SIG-M5 treated with dmso at 0.1 percent for 504 hours (cell line): ENCODE data around the gene PECR.
A peak's percentile ranks its signal among the peaks of the same experiment; 100 is the strongest.

Experiments
- DNase-seq: peaks from one replicate; lab custom pipeline; 2025; ENCODE audit not compliant: unreplicated experiment; lab: John Stamatoyannopoulos, UW

The PECR gene

DNA sequence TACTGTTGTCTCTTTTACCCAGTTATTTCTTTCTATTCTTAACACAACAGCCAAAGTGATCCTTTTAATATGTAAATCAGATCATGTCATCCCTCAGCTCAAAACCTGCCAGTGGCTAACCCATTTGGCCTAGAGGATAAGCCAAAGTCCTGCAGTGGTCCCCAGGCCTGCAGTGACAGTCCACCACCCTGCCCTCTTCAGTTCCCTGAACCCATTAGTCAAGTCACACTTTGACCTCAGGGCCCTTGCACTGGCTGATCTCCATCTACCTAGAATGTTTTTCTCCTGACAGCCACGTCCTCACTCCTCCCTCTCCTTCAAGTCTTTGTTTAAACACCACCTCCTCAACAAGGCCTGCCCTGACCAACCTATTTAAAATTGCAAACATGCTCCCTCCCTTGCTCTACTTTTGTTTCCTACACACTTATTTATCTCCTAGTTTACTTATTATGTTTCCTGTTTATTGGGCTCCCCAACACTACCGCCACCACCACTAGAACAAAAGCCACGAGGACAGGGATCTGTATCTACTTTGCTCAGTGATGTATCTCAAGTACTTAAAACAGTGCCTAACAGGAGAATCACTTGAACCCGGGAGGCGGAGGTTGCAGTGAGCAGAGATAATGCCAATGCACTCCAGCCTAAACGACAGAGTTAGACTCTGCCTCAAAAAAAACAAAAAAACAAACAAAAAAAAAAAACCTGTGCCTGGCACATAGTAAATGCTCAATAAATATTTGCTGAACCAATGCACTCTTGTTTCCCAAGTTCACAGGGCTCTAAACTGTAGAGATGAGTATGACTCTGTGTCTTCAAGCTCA lies 77.5 kb downstream of the PECR start:
- no peak for DNase-seq

DNA sequence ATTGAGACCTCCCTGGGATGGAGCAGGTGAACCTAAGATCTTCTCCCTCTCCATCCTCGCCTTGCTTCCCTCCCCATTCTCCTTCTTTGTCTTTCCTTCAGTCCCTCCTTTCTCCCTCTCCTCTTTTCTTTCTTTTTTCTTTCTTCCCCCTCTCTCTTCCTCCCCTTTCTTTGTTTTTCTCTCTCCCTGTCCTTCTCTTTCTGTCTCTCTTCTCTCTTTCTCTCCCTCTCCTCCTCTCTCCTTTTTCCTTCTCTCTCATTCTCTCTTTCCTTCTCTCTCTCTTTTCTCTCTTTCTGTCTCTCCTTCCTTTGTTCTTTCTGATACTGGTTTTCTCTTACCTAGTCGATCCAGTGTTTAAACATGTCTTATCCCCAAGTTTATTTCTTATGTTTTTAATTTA lies 78.9 kb downstream of the PECR start:
- DNase-seq, result no peak

DNA sequence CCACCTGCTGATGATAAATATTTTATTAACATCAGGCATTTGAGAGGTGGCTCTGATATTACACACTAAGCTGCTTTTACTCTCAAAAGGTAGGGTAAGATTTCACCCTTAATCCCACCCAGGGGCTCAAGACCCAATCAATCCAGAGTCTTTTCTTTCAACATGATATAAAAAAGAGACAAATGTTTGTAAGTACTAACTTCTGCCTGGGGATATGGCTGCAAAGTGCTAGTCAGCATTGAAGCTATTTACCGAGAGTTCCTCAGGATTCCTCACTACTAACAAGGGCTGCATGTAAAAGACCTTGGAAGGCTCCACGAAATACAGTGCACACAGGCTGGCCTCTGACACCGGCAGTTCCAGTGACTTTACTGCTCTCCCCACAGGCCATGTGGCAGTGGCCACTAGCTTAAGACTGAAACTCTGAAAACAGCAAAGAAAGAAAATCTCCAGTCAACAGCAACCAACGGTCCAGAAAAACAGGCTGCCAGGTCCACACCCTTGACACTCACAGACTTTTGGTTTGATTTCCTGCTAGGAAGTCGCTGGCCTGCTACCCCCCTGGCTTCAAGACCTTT lies 79.4 kb downstream of the PECR start:
- DNase-seq, result no peak

DNA sequence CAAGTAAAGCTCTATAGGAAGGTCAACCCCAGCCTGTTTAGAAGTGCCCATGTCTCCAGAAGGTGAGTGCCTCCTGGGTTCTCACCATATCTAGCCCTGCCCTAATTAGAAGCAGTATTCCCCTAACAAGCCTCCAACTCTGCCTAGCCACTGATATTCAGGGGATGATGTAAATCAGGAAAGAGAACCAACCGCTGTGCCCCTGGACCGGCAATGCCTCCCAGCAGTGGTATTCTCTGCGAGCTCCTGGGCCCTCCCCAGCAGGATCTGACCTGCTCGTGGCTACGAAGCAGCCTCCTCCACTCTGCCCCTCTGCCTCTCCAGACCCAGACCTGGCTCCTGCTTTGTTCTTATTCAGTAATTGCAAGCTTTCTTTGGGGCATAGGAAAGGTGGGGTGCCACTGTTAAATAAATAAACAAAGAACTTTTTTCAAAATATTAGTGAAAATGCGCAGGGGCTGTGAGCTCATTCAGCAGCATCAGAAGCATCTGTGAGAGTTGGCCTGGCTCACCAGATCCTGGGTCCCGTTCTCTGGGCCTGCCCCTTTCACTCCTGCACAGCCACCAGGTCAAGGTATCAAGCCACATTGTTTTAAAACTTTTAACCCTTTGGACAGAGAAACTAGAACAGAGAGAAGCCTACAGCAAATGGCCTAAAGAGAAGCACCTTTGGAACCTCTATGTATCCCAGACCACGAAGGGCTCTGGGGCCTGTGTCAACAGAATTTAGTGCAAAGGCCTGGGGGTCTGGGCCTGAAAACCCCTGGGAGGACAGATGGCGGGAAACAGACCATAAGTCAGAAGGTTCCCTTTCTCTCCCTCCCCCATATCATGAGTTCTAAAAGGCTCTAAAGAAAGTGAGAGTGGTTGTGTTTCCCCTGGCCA lies 80.2 kb downstream of the PECR start:
- no peak for DNase-seq

DNA sequence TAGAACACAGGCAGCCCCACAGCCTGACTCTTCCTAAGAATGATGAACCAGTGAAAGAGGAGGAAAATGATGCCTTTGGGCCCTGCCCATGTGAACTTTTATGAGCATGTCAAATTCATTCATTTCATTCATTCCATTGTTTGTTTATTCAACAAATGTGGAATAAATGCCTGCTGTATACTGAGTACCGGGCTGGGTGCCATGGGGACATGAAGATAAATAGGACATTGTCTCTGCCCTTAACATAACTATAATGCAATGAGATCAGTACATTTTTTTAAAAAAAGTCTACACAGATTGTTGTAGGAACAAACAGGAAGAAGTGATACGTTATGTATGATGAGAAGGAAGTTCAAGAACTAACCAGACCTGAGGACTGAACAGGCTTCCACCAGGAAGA lies 83.0 kb downstream of the PECR start:
- DNase-seq, result no peak

DNA sequence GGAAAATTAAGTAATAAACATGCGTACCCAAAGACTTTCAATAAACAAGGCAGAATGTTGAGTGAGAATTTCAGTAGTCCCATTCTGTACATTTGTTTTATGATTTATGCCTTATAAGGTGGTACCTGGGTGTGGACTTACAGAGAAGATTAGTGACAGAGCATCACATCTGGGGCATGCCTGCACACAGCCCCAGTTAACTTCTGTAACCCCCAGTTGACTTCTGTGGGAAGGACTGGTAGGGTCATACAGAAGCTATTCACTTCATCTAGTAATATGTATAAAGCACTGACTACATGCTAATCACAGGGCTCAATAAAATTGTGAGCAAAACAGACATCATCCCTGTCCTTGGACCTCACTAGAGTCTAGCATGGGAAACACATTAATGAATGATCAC lies 84.4 kb downstream of the PECR start:
- no peak for DNase-seq

DNA sequence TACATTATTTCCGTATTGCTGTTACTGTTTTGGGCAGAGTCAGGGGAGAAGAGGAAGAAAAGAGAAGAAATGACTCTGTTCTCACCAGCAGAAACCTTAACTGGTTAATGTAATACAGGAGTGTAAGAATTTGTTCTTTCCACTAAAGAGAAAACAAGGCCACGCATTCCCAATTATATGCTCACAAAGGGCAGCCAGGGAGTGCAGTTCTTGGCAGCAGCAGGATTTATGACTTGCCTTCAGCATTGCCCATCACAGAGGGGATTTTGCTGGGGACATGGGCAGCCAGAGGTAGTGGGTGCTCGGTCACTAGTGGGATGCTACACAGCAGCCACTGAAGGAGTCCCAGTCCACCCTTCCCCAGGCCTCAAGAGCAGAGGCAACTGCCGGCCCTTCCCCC lies 86.7 kb downstream of the PECR start:
- DNase-seq, result no peak

DNA sequence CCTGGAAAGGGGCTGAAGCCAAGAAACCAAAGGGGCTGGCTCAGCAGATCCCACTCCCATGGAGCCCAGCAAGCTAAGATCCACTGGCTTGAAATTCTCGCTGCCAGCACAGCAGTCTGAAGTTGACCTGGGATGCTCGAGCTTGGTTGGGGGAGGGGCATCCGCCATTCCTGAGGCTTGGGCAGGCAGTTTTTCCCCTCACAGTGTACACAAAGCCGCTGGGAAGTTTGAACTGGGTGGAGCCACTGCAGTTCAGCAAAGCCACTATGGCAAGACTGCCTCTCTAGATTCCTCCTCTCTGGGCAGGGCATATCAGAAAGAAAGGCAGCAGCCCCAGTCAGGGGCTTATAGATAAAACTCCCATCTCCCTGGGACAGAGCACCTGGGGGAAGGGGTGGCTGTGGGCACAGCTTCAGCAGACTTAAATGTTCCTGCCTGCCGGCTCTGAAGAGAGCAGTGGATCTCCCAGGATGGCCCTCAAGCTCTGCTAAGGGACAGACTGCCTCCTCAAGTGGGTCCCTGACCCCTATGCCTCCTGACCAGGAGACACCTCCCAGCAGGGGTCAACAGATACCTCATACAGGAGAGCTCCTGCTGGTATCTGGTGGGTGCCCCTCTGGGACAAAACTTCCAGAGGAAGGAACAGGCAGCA lies 92.9 kb downstream of the PECR start:
- peak; percentile 15 for DNase-seq
